ENCODE data around the gene SMARCA4.

DNA sequence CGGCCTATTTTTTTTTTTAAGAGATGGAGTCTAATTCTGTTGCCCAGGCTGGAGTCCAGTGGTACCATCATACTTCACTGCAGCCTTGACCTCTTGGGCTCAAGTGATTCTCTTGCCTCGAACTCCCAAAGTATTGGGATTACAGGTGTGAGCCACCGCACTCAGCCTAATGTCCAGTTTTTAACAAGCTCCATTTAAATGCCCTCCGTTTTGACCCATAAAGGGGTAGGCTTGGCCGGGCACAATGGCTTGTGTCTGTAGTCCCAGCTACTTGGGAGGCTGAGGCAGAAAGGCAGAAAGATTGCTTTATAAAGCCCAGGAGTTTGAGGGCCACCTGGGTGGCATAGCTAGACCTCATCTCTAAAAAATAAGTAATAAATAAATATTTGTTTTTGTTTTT, 140.2 kb downstream of the SMARCA4 start:
- TF ChIP-seq CREB1 (CRISPR knock-in tag; IDR thresholded peaks at IDR 0.05; ENCODE audit: low read depth): no peak
- no peak for TF ChIP-seq CTCF (conservative IDR thresholded peaks at IDR 0.05; ENCODE audit: low read depth in 2 of 2)
- no peak for TF ChIP-seq POLR2AphosphoS5 (IDR thresholded peaks at IDR 0.05; ENCODE audit: low read depth)
- TF ChIP-seq EZH2 (IDR thresholded peaks at IDR 0.05; ENCODE audit: low read depth, unreplicated experiment): no peak
- no peak for TF ChIP-seq EZH2phosphoT487 (IDR thresholded peaks at IDR 0.05; ENCODE audit: unreplicated experiment)
- TF ChIP-seq NANOG (IDR thresholded peaks at IDR 0.05; ENCODE audit: borderline replicate concordance): no peak
- TF ChIP-seq, protein P1, sequence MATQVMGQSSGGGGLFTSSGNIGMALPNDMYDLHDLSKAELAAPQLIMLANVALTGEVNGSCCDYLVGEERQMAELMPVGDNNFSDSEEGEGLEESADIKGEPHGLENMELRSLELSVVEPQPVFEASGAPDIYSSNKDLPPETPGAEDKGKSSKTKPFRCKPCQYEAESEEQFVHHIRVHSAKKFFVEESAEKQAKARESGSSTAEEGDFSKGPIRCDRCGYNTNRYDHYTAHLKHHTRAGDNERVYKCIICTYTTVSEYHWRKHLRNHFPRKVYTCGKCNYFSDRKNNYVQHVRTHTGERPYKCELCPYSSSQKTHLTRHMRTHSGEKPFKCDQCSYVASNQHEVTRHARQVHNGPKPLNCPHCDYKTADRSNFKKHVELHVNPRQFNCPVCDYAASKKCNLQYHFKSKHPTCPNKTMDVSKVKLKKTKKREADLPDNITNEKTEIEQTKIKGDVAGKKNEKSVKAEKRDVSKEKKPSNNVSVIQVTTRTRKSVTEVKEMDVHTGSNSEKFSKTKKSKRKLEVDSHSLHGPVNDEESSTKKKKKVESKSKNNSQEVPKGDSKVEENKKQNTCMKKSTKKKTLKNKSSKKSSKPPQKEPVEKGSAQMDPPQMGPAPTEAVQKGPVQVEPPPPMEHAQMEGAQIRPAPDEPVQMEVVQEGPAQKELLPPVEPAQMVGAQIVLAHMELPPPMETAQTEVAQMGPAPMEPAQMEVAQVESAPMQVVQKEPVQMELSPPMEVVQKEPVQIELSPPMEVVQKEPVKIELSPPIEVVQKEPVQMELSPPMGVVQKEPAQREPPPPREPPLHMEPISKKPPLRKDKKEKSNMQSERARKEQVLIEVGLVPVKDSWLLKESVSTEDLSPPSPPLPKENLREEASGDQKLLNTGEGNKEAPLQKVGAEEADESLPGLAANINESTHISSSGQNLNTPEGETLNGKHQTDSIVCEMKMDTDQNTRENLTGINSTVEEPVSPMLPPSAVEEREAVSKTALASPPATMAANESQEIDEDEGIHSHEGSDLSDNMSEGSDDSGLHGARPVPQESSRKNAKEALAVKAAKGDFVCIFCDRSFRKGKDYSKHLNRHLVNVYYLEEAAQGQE (IDR thresholded peaks at IDR 0.05; ENCODE audit: unreplicated experiment): no peak
- TF ChIP-seq, protein P2, sequence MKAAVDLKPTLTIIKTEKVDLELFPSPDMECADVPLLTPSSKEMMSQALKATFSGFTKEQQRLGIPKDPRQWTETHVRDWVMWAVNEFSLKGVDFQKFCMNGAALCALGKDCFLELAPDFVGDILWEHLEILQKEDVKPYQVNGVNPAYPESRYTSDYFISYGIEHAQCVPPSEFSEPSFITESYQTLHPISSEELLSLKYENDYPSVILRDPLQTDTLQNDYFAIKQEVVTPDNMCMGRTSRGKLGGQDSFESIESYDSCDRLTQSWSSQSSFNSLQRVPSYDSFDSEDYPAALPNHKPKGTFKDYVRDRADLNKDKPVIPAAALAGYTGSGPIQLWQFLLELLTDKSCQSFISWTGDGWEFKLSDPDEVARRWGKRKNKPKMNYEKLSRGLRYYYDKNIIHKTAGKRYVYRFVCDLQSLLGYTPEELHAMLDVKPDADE (IDR thresholded peaks at IDR 0.05): no peak
- no peak for TF ChIP-seq JUNB (IDR thresholded peaks at IDR 0.05; ENCODE audit: unreplicated experiment)

All from GM23338 (cell line).